CD4-positive, alpha-beta T cell (primary cell): ENCODE results near the gene PLD6. TPM values are rescaled to one million over a fixed set of nuclear protein-coding genes. Genes with fewer than 3 reads are reported as not detected.

Source experiments
- ATAC-seq: fragments of 200-7000 bp; cut with Tn5 transposase; one replicate; pipeline ENCODE4 v1.10.0; 2022; ENCODE audit warnings: mild to moderate bottlenecking; ENCODE audit not compliant: poor library complexity
- CTCF ChIA-PET: fragments of 350-600 bp; sonication (Branson Sonifier 250); formaldehyde crosslinking; loops from one replicate; lab custom pipeline; 2021; ENCODE audit warnings: antibody characterized with exemption, inconsistent platforms; lab: Charles Lee
- POLR2A ChIA-PET: fragments of 350-600 bp; sonication (Branson Sonifier 250); formaldehyde crosslinking; loops from one replicate; lab custom pipeline; 2021; ENCODE audit warnings: antibody characterized with exemption, inconsistent platforms; lab: Charles Lee
- DNase-seq, 14 experiments: peaks; one replicate each; pipeline ENCODE4 v3.0.0-alpha.2; 2013 to 2020; ENCODE audit warnings: mixed read lengths in 2 of 14
- H3K27ac ChIP-seq, 2 donors: one replicate each; pipeline versions ENCODE4 v1.5.1 to v1.7.0; 2013; ENCODE audit warnings: low read length in 2 of 2, low read depth in 1 of 2, mild to moderate bottlenecking in 1 of 2
- H3K27me3 ChIP-seq, 2 experiments: 1 replicate in 1 of 2; 2 replicates in 1 of 2; pipeline versions ENCODE4 v1.6.1 to v1.7.0; 2013; ENCODE audit warnings: low read length in 2 of 2, control low read depth in 1 of 2, mild to moderate bottlenecking in 1 of 2, moderate library complexity in 1 of 2; ENCODE audit not compliant: insufficient read depth in 2 of 2, control insufficient read depth in 1 of 2
- H3K36me3 ChIP-seq: one replicate; pipeline ENCODE4 v1.6.1; 2013; ENCODE audit warnings: low read length, control low read depth; ENCODE audit not compliant: insufficient read depth
- H3K4me1 ChIP-seq: one replicate; pipeline ENCODE4 v1.6.1; 2013; ENCODE audit warnings: low read length, control low read depth; ENCODE audit not compliant: insufficient read depth
- H3K4me3 ChIP-seq: one replicate; pipeline ENCODE4 v1.5.1; 2013; ENCODE audit warnings: mild to moderate bottlenecking, low read length, moderate library complexity
- H3K9me3 ChIP-seq, 2 experiments: 1 replicate in 1 of 2; 2 replicates in 1 of 2; pipeline versions ENCODE4 v1.6.1 to v1.7.0; 2013; ENCODE audit warnings: low read length in 2 of 2, mild to moderate bottlenecking in 2 of 2, control low read depth in 1 of 2, moderate library complexity in 1 of 2; ENCODE audit not compliant: control insufficient read depth in 1 of 2, insufficient read depth in 1 of 2
- H3K27ac Mint-ChIP-seq: one replicate; pipeline ENCODE4 v1.8.0; 2020; ENCODE audit warnings: mixed read lengths
- H3K27me3 Mint-ChIP-seq: one replicate; pipeline ENCODE4 v1.8.0; 2021; ENCODE audit warnings: mixed read lengths
- H3K36me3 Mint-ChIP-seq: one replicate; pipeline ENCODE4 v1.8.0; 2021; ENCODE audit warnings: low read depth, mixed read lengths
- H3K4me1 Mint-ChIP-seq: one replicate; pipeline ENCODE4 v1.8.0; 2021; ENCODE audit warnings: low read depth, mixed read lengths
- H3K4me3 Mint-ChIP-seq: one replicate; pipeline ENCODE4 v1.8.0; 2020; ENCODE audit warnings: mild to moderate bottlenecking, mixed read lengths
- H3K9me3 Mint-ChIP-seq: one replicate; pipeline ENCODE4 v1.8.0; 2020; ENCODE audit warnings: mixed read lengths
- intact Hi-C, 2 experiments: fragments of 100-400 bp; cut with DNase I in 1 of 2; cut with micrococcal nuclease in 1 of 2; formaldehyde crosslinking; loops; one replicate each; pipeline versions ENCODE4 v1.15.1 to v1.9.0; 2023 to 2025; cut with DNase I, micrococcal nuclease
- total RNA-seq, 174 experiments: library from RNA in 2 of 174; stranded (reverse) in 2 of 174; gene quantifications; one replicate each; pipeline ENCODE4 v1.2.3 and lab custom pipeline; 2021 to 2026
- TF ChIP-seq, protein P1 (sequence below): fragments of 200-600 bp; IDR thresholded peaks from one replicate; pipeline ENCODE4 v1.8.0; 2022; ENCODE audit warnings: antibody characterized with exemption, mild to moderate bottlenecking

PLD6 gene
- total RNA-seq, 2 experiments from 2014 or later, result 7.1 to 7.5 TPM

DNA sequence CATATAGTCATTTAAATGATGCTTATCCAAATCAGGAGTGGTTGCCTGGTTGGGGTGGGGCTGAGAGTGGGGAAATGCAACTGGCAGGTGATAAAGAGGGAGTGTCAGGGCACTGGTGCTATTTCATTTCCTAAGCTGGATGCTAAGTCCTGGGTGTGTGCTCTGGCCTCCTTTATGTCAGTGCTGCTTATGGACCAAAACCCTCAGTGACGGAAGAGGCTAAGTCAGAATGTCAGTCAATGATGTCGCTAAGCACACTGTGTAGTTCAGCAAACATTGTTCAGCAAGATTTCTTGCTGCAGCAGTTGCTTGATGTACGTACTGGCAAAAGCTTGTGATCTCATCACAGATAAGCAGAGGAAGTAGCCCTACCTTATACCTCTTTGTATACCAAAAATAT is 47.3 kb upstream of the PLD6 start:
- Histone ChIP-seq H3K27ac (no peak overlapping the region), H3K36me3 (peaks cover 63% of the 10 kb centered on the region), H3K4me1 (peaks cover 2% of the 10 kb centered on the region), H3K9me3 (no peaks in the 10 kb centered on the region), H3K4me3 (no peak overlapping the region), H3K27me3 (no peaks in the 10 kb centered on the region)
- peaks cover 66% of the 10 kb centered on the region for H3K36me3 Mint-ChIP-seq
- ATAC-seq (peak; percentile 65), DNase-seq (peak in 1 of 14 experiments; percentile 6)
- peaks cover 7% of the 10 kb centered on the region for H3K4me1 Mint-ChIP-seq
- no peaks in the 10 kb centered on the region for H3K9me3 Mint-ChIP-seq
- intact Hi-C loops, result no loop called here
- ChIA-PET POLR2A (no interaction called here), CTCF (interaction anchor here (1.6 kb wide), 1 partner anchor 112 kb away, joined by 5 read pairs; no protein-coding TSS in a partner anchor)
- no peak overlapping the region for H3K4me3 Mint-ChIP-seq
- TF ChIP-seq, protein P1, sequence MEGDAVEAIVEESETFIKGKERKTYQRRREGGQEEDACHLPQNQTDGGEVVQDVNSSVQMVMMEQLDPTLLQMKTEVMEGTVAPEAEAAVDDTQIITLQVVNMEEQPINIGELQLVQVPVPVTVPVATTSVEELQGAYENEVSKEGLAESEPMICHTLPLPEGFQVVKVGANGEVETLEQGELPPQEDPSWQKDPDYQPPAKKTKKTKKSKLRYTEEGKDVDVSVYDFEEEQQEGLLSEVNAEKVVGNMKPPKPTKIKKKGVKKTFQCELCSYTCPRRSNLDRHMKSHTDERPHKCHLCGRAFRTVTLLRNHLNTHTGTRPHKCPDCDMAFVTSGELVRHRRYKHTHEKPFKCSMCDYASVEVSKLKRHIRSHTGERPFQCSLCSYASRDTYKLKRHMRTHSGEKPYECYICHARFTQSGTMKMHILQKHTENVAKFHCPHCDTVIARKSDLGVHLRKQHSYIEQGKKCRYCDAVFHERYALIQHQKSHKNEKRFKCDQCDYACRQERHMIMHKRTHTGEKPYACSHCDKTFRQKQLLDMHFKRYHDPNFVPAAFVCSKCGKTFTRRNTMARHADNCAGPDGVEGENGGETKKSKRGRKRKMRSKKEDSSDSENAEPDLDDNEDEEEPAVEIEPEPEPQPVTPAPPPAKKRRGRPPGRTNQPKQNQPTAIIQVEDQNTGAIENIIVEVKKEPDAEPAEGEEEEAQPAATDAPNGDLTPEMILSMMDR, result no peak
- no peaks in the 10 kb centered on the region for H3K27me3 Mint-ChIP-seq
- peak overlapping the region; percentile 61 for H3K27ac Mint-ChIP-seq

DNA sequence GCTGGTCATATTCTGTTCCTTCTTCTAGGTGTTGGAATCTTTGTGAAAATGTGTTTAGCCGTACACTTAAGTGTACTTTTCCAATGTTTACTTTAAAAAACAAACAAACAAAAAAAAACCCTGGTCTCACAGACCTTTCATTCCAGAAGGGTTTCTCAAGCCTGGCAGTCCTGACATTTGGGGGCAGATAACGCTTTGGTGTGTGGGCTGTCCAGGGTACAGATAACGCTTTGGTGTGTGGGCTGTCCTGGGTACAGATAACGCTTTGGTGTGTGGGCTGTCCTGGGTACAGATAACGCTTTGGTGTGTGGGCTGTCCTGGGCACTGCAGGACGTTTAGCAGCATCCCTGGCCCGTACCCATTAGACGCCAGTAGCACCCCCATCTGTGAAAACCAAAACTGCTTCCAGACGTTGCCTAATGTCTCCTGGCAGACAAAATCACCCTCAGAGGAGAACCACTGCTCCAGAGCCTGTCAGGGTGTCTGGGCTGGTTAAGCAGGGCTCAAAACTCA is 46.1 kb upstream of the PLD6 start:
- intact Hi-C loops, result no loop called here
- ATAC-seq, result no peak
- Histone ChIP-seq H3K27me3 (no peaks in the 10 kb centered on the region), H3K27ac (no peak overlapping the region), H3K4me3 (no peak overlapping the region), H3K4me1 (peaks cover 2% of the 10 kb centered on the region), H3K36me3 (peaks cover 67% of the 10 kb centered on the region), H3K9me3 (no peaks in the 10 kb centered on the region)
- TF ChIP-seq, protein P1, result no peak
- ChIA-PET POLR2A (no interaction called here), CTCF (no interaction called here)
- H3K36me3 Mint-ChIP-seq, result peaks cover 66% of the 10 kb centered on the region
- H3K27me3 Mint-ChIP-seq, result no peaks in the 10 kb centered on the region
- DNase-seq, result no peak
- H3K4me3 Mint-ChIP-seq, result no peak overlapping the region
- H3K9me3 Mint-ChIP-seq, result no peaks in the 10 kb centered on the region
- no peak overlapping the region for H3K27ac Mint-ChIP-seq
- peaks cover 7% of the 10 kb centered on the region for H3K4me1 Mint-ChIP-seq

DNA sequence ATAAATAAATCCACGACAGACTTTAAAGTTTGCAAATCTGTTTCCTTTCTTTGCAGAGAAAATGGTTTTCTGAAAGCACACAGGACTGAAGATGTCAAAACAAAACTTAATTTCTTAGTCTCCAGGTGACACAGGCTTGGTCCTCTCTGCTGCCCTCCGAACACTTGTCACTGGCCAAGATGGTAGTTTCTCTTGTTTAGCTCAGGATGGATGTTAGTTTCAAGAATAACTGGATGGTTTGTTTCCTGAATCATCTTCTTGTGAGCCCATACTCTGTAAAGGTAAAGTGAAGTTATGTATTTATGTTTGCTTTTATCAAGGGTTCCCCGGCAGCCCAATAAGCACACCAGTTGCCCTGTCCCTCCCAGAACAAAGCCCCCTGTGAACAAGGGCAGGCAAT is 40.7 kb upstream of the PLD6 start:
- H3K4me3 Mint-ChIP-seq, result no peak overlapping the region
- H3K27ac Mint-ChIP-seq, result no peak overlapping the region
- Histone ChIP-seq H3K4me1 (no peaks in the 10 kb centered on the region), H3K4me3 (no peak overlapping the region), H3K27ac (no peak overlapping the region), H3K36me3 (peaks cover 51% of the 10 kb centered on the region), H3K9me3 (no peaks in the 10 kb centered on the region), H3K27me3 (no peaks in the 10 kb centered on the region)
- ATAC-seq, result no peak
- H3K36me3 Mint-ChIP-seq, result peaks cover 40% of the 10 kb centered on the region
- H3K4me1 Mint-ChIP-seq, result no peaks in the 10 kb centered on the region
- CTCF ChIA-PET, result no interaction called here
- DNase-seq, result no peak
- H3K27me3 Mint-ChIP-seq, result no peaks in the 10 kb centered on the region
- TF ChIP-seq, protein P1, result no peak
- intact Hi-C loops, result loop anchor here in 1 of 2 experiments (10.0 kb wide), 1 partner anchor 242 kb away; no protein-coding TSS in a partner anchor
- POLR2A ChIA-PET, result interaction anchor here (2.3 kb wide), 1 partner anchor 10 kb away, joined by 10 read pairs; the partner anchor contains the start of gene FLCN
- no peaks in the 10 kb centered on the region for H3K9me3 Mint-ChIP-seq
